Neural cell (in vitro differentiated cells): ENCODE results near the gene TMEM245.

Experiments
- EZH2 ChIP-seq: fragments of 200-600, 300-800 bp; shearing (Covaris generic), sonication (generic); IDR thresholded peaks from 2 replicates; pipeline ENCODE4 v1.6.1; 2014; ENCODE audit warnings: antibody characterized with exemption, low read length, borderline replicate concordance, mild to moderate bottlenecking; ENCODE audit not compliant: insufficient read depth, poor library complexity, severe bottlenecking
- POLR2AphosphoS5 ChIP-seq: IDR thresholded peaks from 2 replicates; pipeline ENCODE4 v1.6.1; 2012
- SMC3 ChIP-seq: fragments of 450-650 bp; conservative IDR thresholded peaks from 2 replicates; pipeline ENCODE4 v1.6.1; 2014; ENCODE audit warnings: antibody characterized with exemption, mild to moderate bottlenecking, moderate library complexity; ENCODE audit not compliant: poor library complexity
- TF ChIP-seq, protein P1 (sequence below): fragments of 450-650 bp; IDR thresholded peaks from 2 replicates; pipeline ENCODE4 v1.5.1; 2014; ENCODE audit warnings: antibody characterized with exemption, mild to moderate bottlenecking, moderate library complexity; ENCODE audit not compliant: poor library complexity, severe bottlenecking

DNA sequence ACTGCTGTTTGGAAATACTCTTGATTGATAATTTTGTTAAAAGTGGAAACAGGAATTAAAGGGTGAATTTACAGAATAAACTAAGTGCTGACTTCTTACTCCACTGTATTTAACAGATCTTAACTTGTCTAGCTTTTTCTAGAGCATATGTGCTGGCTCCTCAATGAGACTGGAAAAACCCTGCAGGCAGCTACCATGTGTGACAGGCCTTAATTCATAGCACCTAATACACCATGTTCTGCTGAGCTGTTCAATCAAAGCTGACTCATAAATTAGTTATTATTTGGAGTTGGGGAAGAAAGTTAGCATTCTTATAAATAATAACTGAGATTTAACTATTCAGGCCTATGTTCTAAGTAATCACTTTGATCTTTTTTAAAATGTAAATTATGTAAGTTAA lies 135.9 kb downstream of the TMEM245 start:
- no peak for TF ChIP-seq POLR2AphosphoS5
- no peak for TF ChIP-seq EZH2
- TF ChIP-seq, protein P1, sequence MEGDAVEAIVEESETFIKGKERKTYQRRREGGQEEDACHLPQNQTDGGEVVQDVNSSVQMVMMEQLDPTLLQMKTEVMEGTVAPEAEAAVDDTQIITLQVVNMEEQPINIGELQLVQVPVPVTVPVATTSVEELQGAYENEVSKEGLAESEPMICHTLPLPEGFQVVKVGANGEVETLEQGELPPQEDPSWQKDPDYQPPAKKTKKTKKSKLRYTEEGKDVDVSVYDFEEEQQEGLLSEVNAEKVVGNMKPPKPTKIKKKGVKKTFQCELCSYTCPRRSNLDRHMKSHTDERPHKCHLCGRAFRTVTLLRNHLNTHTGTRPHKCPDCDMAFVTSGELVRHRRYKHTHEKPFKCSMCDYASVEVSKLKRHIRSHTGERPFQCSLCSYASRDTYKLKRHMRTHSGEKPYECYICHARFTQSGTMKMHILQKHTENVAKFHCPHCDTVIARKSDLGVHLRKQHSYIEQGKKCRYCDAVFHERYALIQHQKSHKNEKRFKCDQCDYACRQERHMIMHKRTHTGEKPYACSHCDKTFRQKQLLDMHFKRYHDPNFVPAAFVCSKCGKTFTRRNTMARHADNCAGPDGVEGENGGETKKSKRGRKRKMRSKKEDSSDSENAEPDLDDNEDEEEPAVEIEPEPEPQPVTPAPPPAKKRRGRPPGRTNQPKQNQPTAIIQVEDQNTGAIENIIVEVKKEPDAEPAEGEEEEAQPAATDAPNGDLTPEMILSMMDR, result no peak
- TF ChIP-seq SMC3, result no peak
